Uterus (tissue), 2 donors: ENCODE results near the gene UHMK1.

Source experiments
- CTCF ChIP-seq, 4 experiments: fragments of 200-600 bp in 2 of 4; fragments of 450-650 bp in 2 of 4; sonication (generic) in 2 of 4; IDR thresholded peaks; one replicate each; pipeline ENCODE4 v1.5.1; 2016 to 2019; ENCODE audit warnings: antibody characterized with exemption in 4 of 4, mild to moderate bottlenecking in 2 of 4, moderate library complexity in 1 of 4
- POLR2A ChIP-seq, 2 donors: fragments of 450-650 bp; IDR thresholded peaks; one replicate each; pipeline ENCODE4 v1.6.1; 2016; ENCODE audit warnings: antibody characterized with exemption in 2 of 2, mild to moderate bottlenecking in 1 of 2, moderate library complexity in 1 of 2

DNA sequence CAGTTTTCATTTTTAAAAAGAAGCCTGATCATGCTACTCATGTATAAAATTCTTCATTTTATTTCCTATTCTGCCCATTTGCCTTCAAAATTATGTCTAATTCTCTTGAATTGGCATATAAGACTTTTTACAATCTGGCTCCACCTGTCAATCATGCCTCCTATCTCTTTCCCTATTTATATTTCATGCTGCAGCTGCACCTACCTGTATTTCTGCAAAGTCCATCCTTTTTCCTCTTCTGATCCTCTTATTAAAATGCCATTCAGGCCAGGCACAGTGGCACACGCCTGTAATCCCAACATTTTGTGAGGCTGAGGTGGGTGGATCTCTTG, 33.3 kb downstream of the UHMK1 start:
- TF ChIP-seq POLR2A (IDR thresholded peaks at IDR 0.05): no peak
- TF ChIP-seq CTCF (IDR thresholded peaks at IDR 0.05): no peak
